Esophagus squamous epithelium (tissue), 5 donors: ENCODE data around the gene VAPB. TPM values are rescaled to one million over a fixed set of nuclear protein-coding genes. Genes with fewer than 3 reads are reported as not detected.

Source experiments
- DNase-seq: peaks from one replicate; lab custom pipeline; 2025; lab: John Stamatoyannopoulos, UW
- H3K27ac ChIP-seq, 4 donors: fragments of 200-600 bp; sonication (generic); one replicate each; pipeline ENCODE4 v1.5.1; 2016 to 2019; ENCODE audit warnings: mild to moderate bottlenecking in 1 of 4
- H3K27me3 ChIP-seq, 4 donors: fragments of 200-600 bp; sonication (generic); 1 replicate in 3 of 4; 2 replicates in 1 of 4; pipeline versions ENCODE4 v1.5.1 to v1.6.0; 2017 to 2021; ENCODE audit warnings: antibody characterized with exemption in 1 of 4
- H3K36me3 ChIP-seq, 3 donors: fragments of 200-600 bp; sonication (generic); one replicate each; pipeline ENCODE4 v1.5.1; 2016 to 2019
- H3K4me1 ChIP-seq, 3 donors: fragments of 200-600 bp; sonication (generic); one replicate each; pipeline ENCODE4 v1.5.1; 2017 to 2019
- H3K4me3 ChIP-seq, 4 donors: fragments of 200-600 bp; sonication (generic); 1 replicate in 3 of 4; 2 replicates in 1 of 4; pipeline ENCODE4 v1.5.1; 2016 to 2019; ENCODE audit warnings: mild to moderate bottlenecking in 2 of 4, moderate library complexity in 1 of 4
- H3K9me3 ChIP-seq, 3 donors: fragments of 200-600 bp; sonication (generic); one replicate each; pipeline ENCODE4 v1.5.1; 2016 to 2019
- CTCF ChIP-seq, 6 experiments: fragments of 450-650 bp in 4 of 6; fragments of 200-600 bp in 2 of 6; sonication (generic) in 2 of 6; IDR thresholded peaks; one replicate each; pipeline ENCODE4 v1.5.1; 2016 to 2019; ENCODE audit warnings: antibody characterized with exemption in 6 of 6, mild to moderate bottlenecking in 4 of 6, moderate library complexity in 4 of 6
- POLR2A ChIP-seq, 4 donors: fragments of 450-650 bp; IDR thresholded peaks; one replicate each; pipeline ENCODE4 v1.6.1; 2017; ENCODE audit warnings: antibody characterized with exemption in 4 of 4, mild to moderate bottlenecking in 4 of 4, moderate library complexity in 3 of 4
- WGBS, 2 donors: methylation state at CpG; one replicate each; pipeline ENCODE4 v1.1.5; 2018; 5-methylcytosine and 5-hydroxymethylcytosine counted together
- intact Hi-C: fragments of 100-400 bp; cut with DNase I; formaldehyde crosslinking; loops from one replicate; pipeline ENCODE4 v1.15.0; 2022
- total RNA-seq, 4 donors: library from RNA; depleted of rRNA; stranded (reverse); fragments of >200 nt; gene quantifications; one replicate each; pipeline ENCODE4 v1.1.0, GENCODE V29; 2016
- donor health status: DM: yes; HTN: yes; CAD: no.

VAPB gene
- total RNA-seq, 4 donors from 2014 or later = 11.5 to 21.2 (median 16.6) TPM

GRCh38 chr20:58432186-58432954 is 43.3 kb downstream of the VAPB start:
- intact Hi-C loops = no loop called here
- Histone ChIP-seq H3K27ac (no peak overlapping the region), H3K27me3 (no peaks in the 10 kb centered on the region), H3K36me3 (peaks cover 0 to 31% (median 0%) of the 10 kb centered on the region in 3 donors), H3K4me1 (peaks cover 0 to 30% (median 2%) of the 10 kb centered on the region in 3 donors), H3K9me3 (no peaks in the 10 kb centered on the region), H3K4me3 (no peak overlapping the region)
- 75 to 86% methylated on average over 3 of the region's 3 CpGs for WGBS, 2 donors
- TF ChIP-seq CTCF (IDR thresholded peaks at IDR 0.05) = no peak
- no peak for TF ChIP-seq POLR2A (IDR thresholded peaks at IDR 0.05)
- DNase-seq = no peak

- Histone ChIP-seq H3K36me3 (peaks cover 0 to 39% (median 0%) of the 10 kb centered on the region in 3 donors), H3K4me3 (no peak overlapping the region), H3K9me3 (no peaks in the 10 kb centered on the region), H3K4me1 (peaks cover 0 to 30% (median 2%) of the 10 kb centered on the region in 3 donors), H3K27me3 (no peaks in the 10 kb centered on the region), H3K27ac (no peak overlapping the region)
- DNase-seq = no peak
- 80 to 93% methylated on average over 1 to 2 of the region's 2 CpGs for WGBS, 2 donors
- TF ChIP-seq CTCF (IDR thresholded peaks at IDR 0.05) (no peak), POLR2A (IDR thresholded peaks at IDR 0.05) (no peak)
- intact Hi-C loops = no loop called here
Measured at GRCh38 chr20:58433029-58433647, 44.1 kb downstream of the VAPB start.

- DNase-seq = no peak
- intact Hi-C loops = no loop called here
Measured at GRCh38 chr20:58433759-58434158, 44.7 kb downstream of the VAPB start.

GRCh38 chr20:58434326-58434725 is 45.3 kb downstream of the VAPB start:
- no peak overlapping the region for H3K4me3 ChIP-seq
- no peaks in the 10 kb centered on the region for H3K9me3 ChIP-seq
- no peak for DNase-seq
- peaks cover 0 to 30% (median 2%) of the 10 kb centered on the region in 3 donors for H3K4me1 ChIP-seq
- 90 to 91% methylated on average over 5 of the region's 5 CpGs for WGBS, 2 donors
- no peaks in the 10 kb centered on the region for H3K27me3 ChIP-seq
- no peak overlapping the region for H3K27ac ChIP-seq
- H3K36me3 ChIP-seq = peaks cover 0 to 49% (median 0%) of the 10 kb centered on the region in 3 donors
- no peak for TF ChIP-seq POLR2A (IDR thresholded peaks at IDR 0.05)
- TF ChIP-seq CTCF (IDR thresholded peaks at IDR 0.05) = no peak
- intact Hi-C loops = no loop called here

More at GRCh38 chr20:58433759-58434158, 44.7 kb downstream of the VAPB start:
- 54 to 67% methylated on average over 1 of the region's 1 CpG for WGBS, 2 donors
- Histone ChIP-seq H3K9me3 (no peaks in the 10 kb centered on the region), H3K27ac (no peak overlapping the region), H3K4me3 (no peak overlapping the region), H3K4me1 (peaks cover 0 to 30% (median 2%) of the 10 kb centered on the region in 3 donors), H3K36me3 (peaks cover 0 to 45% (median 0%) of the 10 kb centered on the region in 3 donors), H3K27me3 (no peaks in the 10 kb centered on the region)
- no peak for TF ChIP-seq POLR2A (IDR thresholded peaks at IDR 0.05)
- TF ChIP-seq CTCF (IDR thresholded peaks at IDR 0.05) = no peak

- peaks cover 0 to 30% (median 2%) of the 10 kb centered on the region in 3 donors for H3K4me1 ChIP-seq
- no peak overlapping the region for H3K4me3 ChIP-seq
- H3K9me3 ChIP-seq = no peaks in the 10 kb centered on the region
- 84 to 94% methylated on average over 6 of the region's 6 CpGs for WGBS, 2 donors
- no peak overlapping the region for H3K27ac ChIP-seq
- peaks cover 0 to 51% (median 0%) of the 10 kb centered on the region in 3 donors for H3K36me3 ChIP-seq
- no peak for DNase-seq
- intact Hi-C loops = no loop called here
- no peak for TF ChIP-seq CTCF (IDR thresholded peaks at IDR 0.05)
- TF ChIP-seq POLR2A (IDR thresholded peaks at IDR 0.05) = no peak
- no peaks in the 10 kb centered on the region for H3K27me3 ChIP-seq
Measured at GRCh38 chr20:58435237-58435636, 46.2 kb downstream of the VAPB start.
